Astrocyte (in vitro differentiated cells and primary cell): ENCODE data around the gene IDE.

Source experiments
- CTCF ChIP-seq: IDR thresholded peaks from 2 replicates; pipeline ENCODE4 v1.5.1; 2011; ENCODE audit warnings: low read depth, mild to moderate bottlenecking, inconsistent platforms, low read length, moderate library complexity; ENCODE audit not compliant: insufficient read depth
- EZH2 ChIP-seq: IDR thresholded peaks from 2 replicates; pipeline ENCODE4 v1.6.1; 2012; ENCODE audit warnings: mild to moderate bottlenecking, low read length, inconsistent platforms; ENCODE audit not compliant: insufficient read depth

- no peak for TF ChIP-seq CTCF
- TF ChIP-seq EZH2: no peak
Observed at GRCh38 chr10:92547676-92548075, 26.2 kb downstream of the IDE start.
